ENCODE results near the gene CDPF1. TPM values are rescaled to one million over a fixed set of nuclear protein-coding genes. Genes with fewer than 3 reads are reported as not detected.

Gene CDPF1
- polyA plus RNA-seq, 1 donor from 2014 or later, result 32.7 TPM

DNA sequence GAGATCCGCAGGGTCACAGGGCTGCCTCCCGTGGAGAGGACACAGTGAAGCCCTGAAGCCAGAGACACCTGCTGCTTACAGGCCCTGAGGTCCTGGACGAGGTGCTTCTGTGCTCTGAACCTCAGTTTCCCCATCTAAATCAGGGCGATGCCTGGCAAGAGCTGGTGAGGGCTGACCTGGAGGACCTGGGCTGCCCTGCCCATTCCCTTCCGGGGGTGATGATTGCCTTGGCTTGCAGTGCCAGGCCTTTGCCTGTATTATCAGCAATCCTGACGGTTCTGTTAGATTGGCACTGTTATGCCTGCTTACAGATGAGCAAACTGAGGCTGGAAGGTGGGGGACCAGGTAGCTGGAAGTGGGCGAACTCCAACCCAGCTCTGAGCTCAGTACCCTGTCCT lies 38.8 kb upstream of the CDPF1 start:
- no peak for TF ChIP-seq POLR2AphosphoS5 (IDR thresholded peaks at IDR 0.05)
- TF ChIP-seq EZH2 (IDR thresholded peaks at IDR 0.05; ENCODE audit: borderline replicate concordance, insufficient read depth, low read length, poor library complexity, severe bottlenecking), result no peak
- TF ChIP-seq, protein P1, sequence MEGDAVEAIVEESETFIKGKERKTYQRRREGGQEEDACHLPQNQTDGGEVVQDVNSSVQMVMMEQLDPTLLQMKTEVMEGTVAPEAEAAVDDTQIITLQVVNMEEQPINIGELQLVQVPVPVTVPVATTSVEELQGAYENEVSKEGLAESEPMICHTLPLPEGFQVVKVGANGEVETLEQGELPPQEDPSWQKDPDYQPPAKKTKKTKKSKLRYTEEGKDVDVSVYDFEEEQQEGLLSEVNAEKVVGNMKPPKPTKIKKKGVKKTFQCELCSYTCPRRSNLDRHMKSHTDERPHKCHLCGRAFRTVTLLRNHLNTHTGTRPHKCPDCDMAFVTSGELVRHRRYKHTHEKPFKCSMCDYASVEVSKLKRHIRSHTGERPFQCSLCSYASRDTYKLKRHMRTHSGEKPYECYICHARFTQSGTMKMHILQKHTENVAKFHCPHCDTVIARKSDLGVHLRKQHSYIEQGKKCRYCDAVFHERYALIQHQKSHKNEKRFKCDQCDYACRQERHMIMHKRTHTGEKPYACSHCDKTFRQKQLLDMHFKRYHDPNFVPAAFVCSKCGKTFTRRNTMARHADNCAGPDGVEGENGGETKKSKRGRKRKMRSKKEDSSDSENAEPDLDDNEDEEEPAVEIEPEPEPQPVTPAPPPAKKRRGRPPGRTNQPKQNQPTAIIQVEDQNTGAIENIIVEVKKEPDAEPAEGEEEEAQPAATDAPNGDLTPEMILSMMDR (IDR thresholded peaks at IDR 0.05; ENCODE audit: poor library complexity, severe bottlenecking), result no peak
- no peak for TF ChIP-seq EP300 (conservative IDR thresholded peaks at IDR 0.05; ENCODE audit: poor library complexity, severe bottlenecking)
- no peak for TF ChIP-seq SMC3 (conservative IDR thresholded peaks at IDR 0.05; ENCODE audit: poor library complexity)
- no peak for TF ChIP-seq MXI1 (conservative IDR thresholded peaks at IDR 0.05; ENCODE audit: poor library complexity, severe bottlenecking)
- TF ChIP-seq TAF1 (IDR thresholded peaks at IDR 0.05; ENCODE audit: low read depth), result no peak
- TF ChIP-seq, protein P2, sequence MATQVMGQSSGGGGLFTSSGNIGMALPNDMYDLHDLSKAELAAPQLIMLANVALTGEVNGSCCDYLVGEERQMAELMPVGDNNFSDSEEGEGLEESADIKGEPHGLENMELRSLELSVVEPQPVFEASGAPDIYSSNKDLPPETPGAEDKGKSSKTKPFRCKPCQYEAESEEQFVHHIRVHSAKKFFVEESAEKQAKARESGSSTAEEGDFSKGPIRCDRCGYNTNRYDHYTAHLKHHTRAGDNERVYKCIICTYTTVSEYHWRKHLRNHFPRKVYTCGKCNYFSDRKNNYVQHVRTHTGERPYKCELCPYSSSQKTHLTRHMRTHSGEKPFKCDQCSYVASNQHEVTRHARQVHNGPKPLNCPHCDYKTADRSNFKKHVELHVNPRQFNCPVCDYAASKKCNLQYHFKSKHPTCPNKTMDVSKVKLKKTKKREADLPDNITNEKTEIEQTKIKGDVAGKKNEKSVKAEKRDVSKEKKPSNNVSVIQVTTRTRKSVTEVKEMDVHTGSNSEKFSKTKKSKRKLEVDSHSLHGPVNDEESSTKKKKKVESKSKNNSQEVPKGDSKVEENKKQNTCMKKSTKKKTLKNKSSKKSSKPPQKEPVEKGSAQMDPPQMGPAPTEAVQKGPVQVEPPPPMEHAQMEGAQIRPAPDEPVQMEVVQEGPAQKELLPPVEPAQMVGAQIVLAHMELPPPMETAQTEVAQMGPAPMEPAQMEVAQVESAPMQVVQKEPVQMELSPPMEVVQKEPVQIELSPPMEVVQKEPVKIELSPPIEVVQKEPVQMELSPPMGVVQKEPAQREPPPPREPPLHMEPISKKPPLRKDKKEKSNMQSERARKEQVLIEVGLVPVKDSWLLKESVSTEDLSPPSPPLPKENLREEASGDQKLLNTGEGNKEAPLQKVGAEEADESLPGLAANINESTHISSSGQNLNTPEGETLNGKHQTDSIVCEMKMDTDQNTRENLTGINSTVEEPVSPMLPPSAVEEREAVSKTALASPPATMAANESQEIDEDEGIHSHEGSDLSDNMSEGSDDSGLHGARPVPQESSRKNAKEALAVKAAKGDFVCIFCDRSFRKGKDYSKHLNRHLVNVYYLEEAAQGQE (IDR thresholded peaks at IDR 0.05; ENCODE audit: borderline replicate concordance), result no peak
- no peak for TF ChIP-seq RAD21 (conservative IDR thresholded peaks at IDR 0.05)

DNA sequence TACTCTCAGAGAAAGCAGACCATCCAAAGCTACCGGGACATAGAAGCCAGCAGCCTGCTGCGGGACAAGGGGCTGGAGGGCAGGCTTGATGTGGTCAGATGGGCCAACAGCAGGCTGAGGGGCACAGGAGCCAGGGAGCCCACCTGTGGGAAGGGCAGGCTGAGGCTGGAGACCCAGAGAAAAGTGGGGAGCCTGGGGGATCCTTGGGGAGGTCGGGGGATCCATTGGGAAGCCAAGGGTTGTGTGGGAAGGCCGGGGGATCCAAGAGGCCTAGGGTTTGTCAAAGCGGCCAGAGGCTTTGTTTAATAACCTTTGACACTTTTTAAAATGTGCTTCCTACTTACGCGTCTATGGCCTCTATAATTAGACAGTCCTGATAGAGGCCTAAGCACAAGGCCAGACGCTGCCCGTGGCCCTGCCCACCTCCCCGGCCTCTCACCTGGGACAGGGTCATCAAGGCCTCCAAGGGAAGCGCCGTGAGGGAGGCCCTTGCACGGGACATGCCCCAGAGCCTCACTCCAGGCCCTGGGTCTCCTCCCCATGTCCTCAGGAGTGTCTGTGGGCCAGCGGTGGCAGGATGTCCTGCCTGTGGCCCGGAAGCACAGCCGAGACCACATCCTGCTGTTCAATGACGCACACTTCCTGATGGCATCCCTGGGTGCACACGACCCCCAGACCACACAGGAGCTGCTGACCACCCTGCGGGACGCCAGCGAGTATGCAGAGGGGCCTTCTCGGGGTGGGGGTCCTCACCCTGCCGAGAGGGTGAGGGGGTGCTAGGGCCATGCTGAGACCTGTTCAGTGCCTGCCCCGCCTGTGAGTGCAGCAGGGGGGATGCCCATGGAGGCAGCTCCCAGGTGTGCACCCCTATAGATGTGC lies 38.0 kb upstream of the CDPF1 start:
- TF ChIP-seq, protein P1 (IDR thresholded peaks at IDR 0.05; ENCODE audit: poor library complexity, severe bottlenecking), result no peak
- TF ChIP-seq, protein P2 (IDR thresholded peaks at IDR 0.05; ENCODE audit: borderline replicate concordance), result no peak
- TF ChIP-seq MXI1 (conservative IDR thresholded peaks at IDR 0.05; ENCODE audit: poor library complexity, severe bottlenecking), result no peak
- H3K36me3 ChIP-seq (ENCODE audit: insufficient read depth, low read length), result no peaks in the 10 kb centered on the region

More for the DNA sequence above, 38.8 kb upstream of the CDPF1 start:
- Histone ChIP-seq H3K4me2 (ENCODE audit: low read length) (no peak overlapping the region), H3K36me3 (ENCODE audit: insufficient read depth, low read length) (no peaks in the 10 kb centered on the region), H3F3A (ENCODE audit: insufficient read depth, low read length, poor library complexity, severe bottlenecking) (no peaks in the 10 kb centered on the region), H3K27ac (ENCODE audit: low read length) (no peak overlapping the region), H2AFZ (ENCODE audit: low read depth, low read length) (no peak overlapping the region), H3K4me3 (ENCODE audit: low read length) (no peak overlapping the region), H4K20me1 (ENCODE audit: insufficient read depth) (no peaks in the 10 kb centered on the region), H3K9ac (ENCODE audit: low read length) (no peak overlapping the region), H3K9me3 (ENCODE audit: low read length) (no peaks in the 10 kb centered on the region), H3K27me3 (ENCODE audit: insufficient read depth, low read depth, low read length) (no peaks in the 10 kb centered on the region), H3K79me2 (replicated peaks; ENCODE audit: insufficient read depth, low read length) (no peaks in the 10 kb centered on the region), H3K9me2 (ENCODE audit: insufficient read depth, low read length) (no peaks in the 10 kb centered on the region)

More for the DNA sequence above, 38.0 kb upstream of the CDPF1 start:
- no peak overlapping the region for H3K4me3 ChIP-seq (ENCODE audit: low read length)
- H3K27me3 ChIP-seq (ENCODE audit: insufficient read depth, low read depth, low read length), result no peaks in the 10 kb centered on the region
- H3K4me2 ChIP-seq (ENCODE audit: low read length), result no peak overlapping the region
- no peak overlapping the region for H3K9ac ChIP-seq (ENCODE audit: low read length)
- H3K9me2 ChIP-seq (ENCODE audit: insufficient read depth, low read length), result no peaks in the 10 kb centered on the region
- H2AFZ ChIP-seq (ENCODE audit: low read depth, low read length), result no peak overlapping the region
- H3K79me2 ChIP-seq (replicated peaks; ENCODE audit: insufficient read depth, low read length), result no peaks in the 10 kb centered on the region
- no peaks in the 10 kb centered on the region for H3K9me3 ChIP-seq (ENCODE audit: low read length)
- no peaks in the 10 kb centered on the region for H3F3A ChIP-seq (ENCODE audit: insufficient read depth, low read length, poor library complexity, severe bottlenecking)
- H4K20me1 ChIP-seq (ENCODE audit: insufficient read depth), result no peaks in the 10 kb centered on the region
- H3K27ac ChIP-seq (ENCODE audit: low read length), result no peak overlapping the region
